GM18502 (cell line): ENCODE data around the gene TMEM116.

Source experiments
- ATAC-seq: cut with Tn5 transposase; IDR thresholded peaks from one replicate; pipeline ENCODE4 v1.9.1; 2021; ENCODE audit warnings: mild to moderate bottlenecking; ENCODE audit not compliant: unreplicated experiment, poor library complexity

The TMEM116 gene

GRCh38 chr12:111925171-111925570 is 87.8 kb downstream of the TMEM116 start:
- ATAC-seq: no peak

- ATAC-seq: no peak
Measured at GRCh38 chr12:111907740-111908139, 105.2 kb downstream of the TMEM116 start.

GRCh38 chr12:111905502-111905901 is 107.5 kb downstream of the TMEM116 start:
- no peak for ATAC-seq

- no peak for ATAC-seq
Measured at GRCh38 chr12:111904446-111904975, 108.5 kb downstream of the TMEM116 start.

GRCh38 chr12:111901182-111901581 is 111.8 kb downstream of the TMEM116 start:
- no peak for ATAC-seq

GRCh38 chr12:111894556-111894955 is 118.4 kb downstream of the TMEM116 start:
- no peak for ATAC-seq

GRCh38 chr12:111893287-111893686 is 119.7 kb downstream of the TMEM116 start:
- ATAC-seq: no peak

- no peak for ATAC-seq
Measured at GRCh38 chr12:111887926-111888745, 124.8 kb downstream of the TMEM116 start.

- no peak for ATAC-seq
Measured at GRCh38 chr12:111886662-111887545, 126.1 kb downstream of the TMEM116 start.

- no peak for ATAC-seq
Measured at GRCh38 chr12:111881716-111882115, 131.2 kb downstream of the TMEM116 start.
